AG04450 (cell line): ENCODE data around the gene MAPK9. TPM values are rescaled to one million over a fixed set of nuclear protein-coding genes. Genes with fewer than 3 reads are reported as not detected.

Source experiments
- CTCF ChIA-PET: fragments of 300-600, 350-600 bp; formaldehyde crosslinking; extraction: SDS; loops from one replicate; lab custom pipeline; 2022; ENCODE audit warnings: antibody characterized with exemption, inconsistent platforms; lab: Charles Lee
- POLR2A ChIA-PET: fragments of 350-600 bp; formaldehyde crosslinking; extraction: SDS; loops from one replicate; lab custom pipeline; 2021; ENCODE audit warnings: antibody characterized with exemption, inconsistent platforms; lab: Yijun Ruan, JAX
- DNase-seq: peaks from one replicate; pipeline ENCODE4 v3.0.0-alpha.2; 2011; ENCODE audit warnings: low read depth, low spot score
- H3K27ac ChIP-seq: one replicate; pipeline ENCODE4 v1.5.1; 2012; ENCODE audit warnings: low read depth, low read length, control low read depth
- H3K27me3 ChIP-seq: one replicate; pipeline ENCODE4 v1.6.0; 2012; ENCODE audit warnings: low read length; ENCODE audit not compliant: control insufficient read depth, insufficient read depth
- H3K4me3 ChIP-seq: 2 replicates; pipeline ENCODE4 v1.5.1; 2011; ENCODE audit warnings: mild to moderate bottlenecking, low read depth, low read length, control low read depth
- H3K9me3 ChIP-seq: 2 replicates; pipeline ENCODE4 v1.5.1; 2012; ENCODE audit warnings: low read length; ENCODE audit not compliant: control insufficient read depth, insufficient read depth
- CTCF ChIP-seq: IDR thresholded peaks from 2 replicates; pipeline ENCODE4 v1.5.1; 2011; ENCODE audit warnings: low read depth, low read length, control low read depth, inconsistent platforms
- polyA plus RNA-seq: library from polyadenylated mRNA; depleted of rRNA; stranded (reverse); fragments of >200 nt; gene quantifications from 2 replicates; pipeline ENCODE4 v1.2.3, GENCODE V29; 2011

MAPK9 gene
- polyA plus RNA-seq, 1 experiment = 35.1 TPM

- ChIA-PET POLR2A (no interaction called here), CTCF (interaction anchor here (1.9 to 2.1 kb wide), 2 partner anchors 10 to 22 kb away, joined by 6 to 8 read pairs; no protein-coding TSS in a partner anchor)
Observed at GRCh38 chr5:180338001-180338707, 46.3 kb upstream of the MAPK9 start.

GRCh38 chr5:180336234-180337020 is 44.5 kb upstream of the MAPK9 start:
- no peaks in the 10 kb centered on the region for H3K27me3 ChIP-seq
- POLR2A ChIA-PET = no interaction called here
- H3K27ac ChIP-seq = no peak overlapping the region
- no peak overlapping the region for H3K4me3 ChIP-seq
- H3K9me3 ChIP-seq = no peaks in the 10 kb centered on the region; the same call in 1 of the 2 replicates
- CTCF ChIA-PET = interaction anchor here (0.8 kb wide), 1 partner anchor 448 kb away, joined by 3 read pairs; no protein-coding TSS in a partner anchor
- DNase-seq = no peak
- no peak for TF ChIP-seq CTCF

More at GRCh38 chr5:180338001-180338707, 46.3 kb upstream of the MAPK9 start:
- no peaks in the 10 kb centered on the region; the same call in 1 of the 2 replicates for H3K9me3 ChIP-seq
- no peak for TF ChIP-seq CTCF
- DNase-seq = no peak
- H3K4me3 ChIP-seq = no peak overlapping the region
- H3K27me3 ChIP-seq = no peaks in the 10 kb centered on the region
- H3K27ac ChIP-seq = no peak overlapping the region

GRCh38 chr5:180335614-180336233 is 43.8 kb upstream of the MAPK9 start:
- Histone ChIP-seq H3K4me3 (no peak overlapping the region), H3K27ac (no peak overlapping the region), H3K9me3 (no peaks in the 10 kb centered on the region; the same call in 1 of the 2 replicates), H3K27me3 (no peaks in the 10 kb centered on the region)
- POLR2A ChIA-PET = no interaction called here
- TF ChIP-seq CTCF = no peak
- CTCF ChIA-PET = interaction anchor here (0.8 to 1.1 kb wide), 3 partner anchors 8 to 449 kb away, joined by 3 to 4 read pairs (median 3); no protein-coding TSS in a partner anchor
- DNase-seq = no peak

- ChIA-PET POLR2A (no interaction called here), CTCF (interaction anchor here (1.1 kb wide), 2 partner anchors 9 to 19 kb away, joined by 3 to 4 read pairs; no protein-coding TSS in a partner anchor)
- no peak for TF ChIP-seq CTCF
- Histone ChIP-seq H3K27ac (no peak overlapping the region), H3K9me3 (no peaks in the 10 kb centered on the region; the same call in 1 of the 2 replicates), H3K4me3 (no peak overlapping the region), H3K27me3 (no peaks in the 10 kb centered on the region)
- DNase-seq = no peak
Observed at GRCh38 chr5:180334751-180335613, 43.1 kb upstream of the MAPK9 start.
